ENCODE results near the gene BORCS5. TPM values are rescaled to one million over a fixed set of nuclear protein-coding genes. Genes with fewer than 3 reads are reported as not detected.

The BORCS5 gene
- total and polyA plus RNA-seq, 2 donors (not counting 1 experiment from before 2014, with no cell fraction given), result 11.9 to 46.2 TPM

DNA sequence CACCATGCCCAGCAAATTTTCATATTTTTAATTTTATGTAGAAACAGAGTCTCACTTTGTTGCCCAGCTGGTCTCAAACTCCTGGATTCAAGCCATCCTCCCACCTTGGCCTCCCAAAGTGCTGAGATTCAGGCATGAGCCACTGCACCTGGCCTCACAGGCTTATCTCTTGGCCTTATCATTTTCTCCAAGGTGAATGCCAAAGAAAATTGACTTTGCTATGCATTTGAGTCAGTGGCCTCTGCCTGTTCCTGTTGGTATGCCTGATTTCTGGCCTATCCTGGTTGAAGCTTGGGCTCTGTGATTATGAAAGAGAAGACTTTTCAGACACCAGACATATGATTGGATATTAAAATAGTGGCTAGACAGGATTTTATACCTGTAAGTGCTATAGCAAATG is 41.0 kb upstream of the BORCS5 start:
- Histone ChIP-seq H3K9me3 (ENCODE audit: control extremely low read depth in 1 of 3, control insufficient read depth in 2 of 3, insufficient read depth in 1 of 3, low read length in 2 of 3) (no peaks in the 10 kb centered on the region), H4K20me1 (ENCODE audit: control insufficient read depth, insufficient read depth, low read length, poor library complexity, severe bottlenecking) (no peaks in the 10 kb centered on the region), H3K36me3 (replicated peaks in 1 of 2; ENCODE audit: control extremely low read depth in 1 of 2, control insufficient read depth in 1 of 2, extremely low read depth in 1 of 2, insufficient read depth in 2 of 2, low read length in 1 of 2) (no peaks in the 10 kb centered on the region), H3K27me3 (replicated peaks in 1 of 4; ENCODE audit: control extremely low read depth in 1 of 4, control insufficient read depth in 3 of 4, insufficient read depth in 4 of 4, low read length in 3 of 4) (no peaks in the 10 kb centered on the region), H3K27ac (ENCODE audit: low read length in 2 of 2) (no peak overlapping the region), H3K4me1 (ENCODE audit: control insufficient read depth in 2 of 2, insufficient read depth in 2 of 2, low read length in 2 of 2) (no peaks in the 10 kb centered on the region), H3K4me3 (ENCODE audit: control extremely low read depth in 1 of 5, extremely low read depth in 1 of 5, insufficient read depth in 1 of 5, low read depth in 2 of 5, low read length in 4 of 5) (no peak overlapping the region), H3K4me2 (replicated peaks; ENCODE audit: low read depth, low read length, poor library complexity, severe bottlenecking) (no peak overlapping the region), H3K79me2 (ENCODE audit: control insufficient read depth, insufficient read depth, low read length) (no peaks in the 10 kb centered on the region), H3K9ac (ENCODE audit: low read length) (no peak overlapping the region), H2AFZ (ENCODE audit: insufficient read depth, low read depth, low read length, poor library complexity, severe bottlenecking) (no peak overlapping the region)
- H3K27me3 Mint-ChIP-seq, result peaks cover 7% of the 10 kb centered on the region
- no peak for TF ChIP-seq EZH2 (IDR thresholded peaks at IDR 0.05; ENCODE audit: borderline replicate concordance, insufficient read depth, low read depth, low read length, poor library complexity, severe bottlenecking)
- TF ChIP-seq, protein P1, sequence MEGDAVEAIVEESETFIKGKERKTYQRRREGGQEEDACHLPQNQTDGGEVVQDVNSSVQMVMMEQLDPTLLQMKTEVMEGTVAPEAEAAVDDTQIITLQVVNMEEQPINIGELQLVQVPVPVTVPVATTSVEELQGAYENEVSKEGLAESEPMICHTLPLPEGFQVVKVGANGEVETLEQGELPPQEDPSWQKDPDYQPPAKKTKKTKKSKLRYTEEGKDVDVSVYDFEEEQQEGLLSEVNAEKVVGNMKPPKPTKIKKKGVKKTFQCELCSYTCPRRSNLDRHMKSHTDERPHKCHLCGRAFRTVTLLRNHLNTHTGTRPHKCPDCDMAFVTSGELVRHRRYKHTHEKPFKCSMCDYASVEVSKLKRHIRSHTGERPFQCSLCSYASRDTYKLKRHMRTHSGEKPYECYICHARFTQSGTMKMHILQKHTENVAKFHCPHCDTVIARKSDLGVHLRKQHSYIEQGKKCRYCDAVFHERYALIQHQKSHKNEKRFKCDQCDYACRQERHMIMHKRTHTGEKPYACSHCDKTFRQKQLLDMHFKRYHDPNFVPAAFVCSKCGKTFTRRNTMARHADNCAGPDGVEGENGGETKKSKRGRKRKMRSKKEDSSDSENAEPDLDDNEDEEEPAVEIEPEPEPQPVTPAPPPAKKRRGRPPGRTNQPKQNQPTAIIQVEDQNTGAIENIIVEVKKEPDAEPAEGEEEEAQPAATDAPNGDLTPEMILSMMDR (IDR thresholded peaks at IDR 0.05), result no peak
- no peak overlapping the region for H3K4me3 Mint-ChIP-seq
- ATAC-seq (ENCODE audit: low read depth), result no peak
- POLR2A ChIA-PET, result no interaction called here
- no peaks in the 10 kb centered on the region for H3K9me3 Mint-ChIP-seq (ENCODE audit: insufficient read depth)
- DNase-seq, result no peak
- H3K27ac Mint-ChIP-seq, result no peak overlapping the region
- H3K4me1 Mint-ChIP-seq, result no peaks in the 10 kb centered on the region
- intact Hi-C loops (cut with micrococcal nuclease), result no loop called here
- CTCF ChIA-PET, result interaction anchor here (1.5 kb wide), 1 partner anchor 12 kb away, joined by 7 read pairs; no protein-coding TSS in a partner anchor

DNA sequence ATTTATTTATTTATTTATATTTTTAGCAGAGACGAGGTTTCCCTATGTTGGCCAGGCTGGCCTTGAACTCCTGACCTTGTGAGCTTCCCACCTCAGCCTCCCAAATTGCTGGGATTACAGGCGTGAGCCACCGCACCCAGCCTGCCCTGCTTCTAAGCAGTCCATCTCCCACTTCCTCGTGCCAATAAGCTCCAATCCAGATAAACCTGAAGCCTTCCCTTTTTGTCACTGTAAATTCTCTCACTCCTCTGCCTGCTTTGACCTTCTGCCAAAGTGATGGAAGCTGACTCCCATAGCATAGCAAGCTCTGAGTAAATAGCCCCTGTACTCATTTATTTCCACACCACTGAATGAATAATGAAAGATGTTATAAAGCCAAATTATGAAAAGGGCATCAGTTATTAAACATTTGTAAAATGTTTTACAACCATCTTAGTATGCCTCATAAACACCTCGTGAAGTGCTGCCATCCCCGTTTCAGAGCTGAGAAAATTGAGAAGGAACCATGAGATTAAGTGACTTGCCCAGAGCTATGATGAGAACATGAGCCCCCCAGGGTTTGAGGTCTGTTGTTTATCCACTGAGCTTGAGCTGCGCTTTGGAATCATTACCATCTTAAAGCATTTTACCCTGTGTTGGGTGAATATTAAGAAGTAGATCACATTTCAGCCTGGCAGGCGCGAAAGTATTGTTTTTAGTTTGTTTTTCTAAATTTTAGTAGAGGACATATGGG is 37.3 kb upstream of the BORCS5 start:
- H3K4me2 ChIP-seq (replicated peaks; ENCODE audit: low read depth, low read length, poor library complexity, severe bottlenecking), result no peak overlapping the region
- no peaks in the 10 kb centered on the region for H3K4me1 Mint-ChIP-seq
- 83% methylated on average over 4 of the region's 9 CpGs for WGBS (ENCODE audit: insufficient coverage)

More for the DNA sequence above, 37.3 kb upstream of the BORCS5 start:
- H3K27ac ChIP-seq (ENCODE audit: low read length in 2 of 2), result no peak overlapping the region
- Mint-ChIP-seq H3K27ac (no peak overlapping the region), H3K4me3 (no peak overlapping the region), H3K9me3 (ENCODE audit: insufficient read depth) (no peaks in the 10 kb centered on the region), H3K27me3 (peaks cover 22% of the 10 kb centered on the region)
- intact Hi-C loops (cut with micrococcal nuclease), result no loop called here
- TF ChIP-seq, protein P1 (IDR thresholded peaks at IDR 0.05), result no peak
- TF ChIP-seq EZH2 (IDR thresholded peaks at IDR 0.05; ENCODE audit: borderline replicate concordance, insufficient read depth, low read depth, low read length, poor library complexity, severe bottlenecking), result no peak
- H3K9ac ChIP-seq (ENCODE audit: low read length), result no peak overlapping the region
- no peak overlapping the region for H2AFZ ChIP-seq (ENCODE audit: insufficient read depth, low read depth, low read length, poor library complexity, severe bottlenecking)
- no peaks in the 10 kb centered on the region for H3K27me3 ChIP-seq (replicated peaks in 1 of 4; ENCODE audit: control extremely low read depth in 1 of 4, control insufficient read depth in 3 of 4, insufficient read depth in 4 of 4, low read length in 3 of 4)
- H3K9me3 ChIP-seq (ENCODE audit: control extremely low read depth in 1 of 3, control insufficient read depth in 2 of 3, insufficient read depth in 1 of 3, low read length in 2 of 3), result no peaks in the 10 kb centered on the region
- CTCF ChIA-PET, result interaction anchor here (1.0 to 1.1 kb wide), 2 partner anchors 8 to 14 kb away, joined by 3 to 5 read pairs; no protein-coding TSS in a partner anchor
- no peaks in the 10 kb centered on the region for H3K79me2 ChIP-seq (ENCODE audit: control insufficient read depth, insufficient read depth, low read length)
- H4K20me1 ChIP-seq (ENCODE audit: control insufficient read depth, insufficient read depth, low read length, poor library complexity, severe bottlenecking), result no peaks in the 10 kb centered on the region
- no peak for DNase-seq
- H3K4me1 ChIP-seq (ENCODE audit: control insufficient read depth in 2 of 2, insufficient read depth in 2 of 2, low read length in 2 of 2), result no peaks in the 10 kb centered on the region
- H3K4me3 ChIP-seq (ENCODE audit: control extremely low read depth in 1 of 5, extremely low read depth in 1 of 5, insufficient read depth in 1 of 5, low read depth in 2 of 5, low read length in 4 of 5), result no peak overlapping the region
- no peak for ATAC-seq (ENCODE audit: low read depth)
- no peaks in the 10 kb centered on the region for H3K36me3 ChIP-seq (replicated peaks in 1 of 2; ENCODE audit: control extremely low read depth in 1 of 2, control insufficient read depth in 1 of 2, extremely low read depth in 1 of 2, insufficient read depth in 2 of 2, low read length in 1 of 2)
- POLR2A ChIA-PET, result no interaction called here
